H1 (cell line): ENCODE measurements around the gene SLC25A12. TPM values are rescaled to one million over a fixed set of nuclear protein-coding genes. Genes with fewer than 3 reads are reported as not detected.

Experiments used
- CEBPB ChIP-seq: IDR thresholded peaks from 2 replicates; pipeline ENCODE4 v1.6.1; 2012; ENCODE audit warnings: low read depth, low read length
- FOSL1 ChIP-seq: IDR thresholded peaks from 2 replicates; pipeline ENCODE4 v1.6.1; 2011; ENCODE audit warnings: mild to moderate bottlenecking, low read depth, low read length, moderate library complexity; ENCODE audit not compliant: insufficient read depth
- MAFK ChIP-seq: IDR thresholded peaks from 2 replicates; pipeline ENCODE4 v1.6.1; 2012; ENCODE audit warnings: low read depth, mild to moderate bottlenecking, improper control_type of control experiment, low read length
- SP1 ChIP-seq: IDR thresholded peaks from 2 replicates; pipeline ENCODE4 v1.6.1; 2011; ENCODE audit warnings: low read depth, low read length
- TAF1 ChIP-seq: IDR thresholded peaks from 2 replicates; pipeline ENCODE4 v1.6.1; 2011; ENCODE audit warnings: mild to moderate bottlenecking, low read depth, low read length
- TCF12 ChIP-seq: IDR thresholded peaks from 2 replicates; pipeline ENCODE4 v1.6.1; 2011; ENCODE audit warnings: low read depth, mild to moderate bottlenecking, low read length
- polyA plus RNA-seq, 7 experiments: library from polyadenylated mRNA; depleted of rRNA in 3 of 7; stranded (reverse) in 5 of 7; unstranded in 2 of 7; fragments of >200 nt in 5 of 7; fragments of 200-250 nt in 2 of 7; gene quantifications; 1 replicate in 5 of 7; 2 replicates in 1 of 7; 4 replicates in 1 of 7; pipeline versions ENCODE4 v1.2.1 to v1.2.3, GENCODE V29; 2011 to 2013; ENCODE audit warnings: missing spikeins in 2 of 7, mixed read lengths in 2 of 7
- total RNA-seq: library from RNA; stranded (reverse); fragmentation: NEBNext Ultra II Directional; extraction: Animal tissue kit (Norgen Biotek cat#: 25700); gene quantifications from 2 replicates; pipeline ENCODE4 v1.2.1, GENCODE V29; 2021
- TF ChIP-seq, protein P1 (sequence below): fragments of 300-600 bp; sonication (generic); IDR thresholded peaks from 2 replicates; pipeline ENCODE4 v1.7.1; 2012; ENCODE audit warnings: low read length, moderate library complexity, mild to moderate bottlenecking, inconsistent platforms; ENCODE audit not compliant: insufficient replicate concordance
- TF ChIP-seq, protein P2 (sequence below): IDR thresholded peaks from 2 replicates; pipeline ENCODE4 v1.6.1; 2011; ENCODE audit warnings: low read length, improper control_type of control experiment
- TF ChIP-seq, protein P3 (sequence below): IDR thresholded peaks from 2 replicates; pipeline ENCODE4 v1.6.1; 2011; ENCODE audit warnings: low read depth, mild to moderate bottlenecking, low read length; ENCODE audit not compliant: insufficient read depth

Gene SLC25A12
- total and polyA plus RNA-seq, 2 of the 8 experiments (the other 6 are each of a cell fraction or from before 2014, with no cell fraction given): 7.7 to 10.2 TPM

DNA sequence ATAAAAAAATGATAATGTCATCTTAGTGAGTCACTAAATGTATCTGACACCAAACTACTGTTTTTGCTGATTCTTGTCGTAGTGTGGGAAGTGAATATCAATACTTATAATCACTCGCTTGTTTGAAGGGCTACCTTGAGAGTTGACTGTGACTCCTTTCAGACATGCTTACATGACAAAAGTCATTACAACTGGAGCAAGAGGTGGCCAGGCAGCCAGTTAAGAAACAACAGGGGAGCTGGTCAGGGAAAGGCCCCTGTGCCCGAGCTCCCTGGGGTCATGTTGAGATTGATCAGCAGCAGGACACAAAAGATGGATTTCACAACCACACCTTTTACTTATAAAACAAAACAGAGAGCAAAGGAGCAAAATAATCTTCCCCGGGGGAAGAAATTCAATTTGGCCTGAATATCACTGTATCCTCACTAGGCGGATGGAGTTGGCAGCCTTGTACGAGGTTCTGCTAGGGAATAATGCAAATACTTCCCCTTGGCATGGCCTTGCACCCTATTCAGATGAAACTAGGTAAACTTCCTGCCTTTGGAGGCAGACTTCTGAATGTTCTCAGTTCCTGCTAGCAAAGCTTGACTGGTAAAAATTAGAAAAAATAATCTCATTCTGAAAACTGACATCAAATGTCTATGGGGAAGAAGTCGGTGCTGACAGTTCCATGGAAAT is 105.6 kb downstream of the SLC25A12 start (continued):
- TF ChIP-seq, protein P1, sequence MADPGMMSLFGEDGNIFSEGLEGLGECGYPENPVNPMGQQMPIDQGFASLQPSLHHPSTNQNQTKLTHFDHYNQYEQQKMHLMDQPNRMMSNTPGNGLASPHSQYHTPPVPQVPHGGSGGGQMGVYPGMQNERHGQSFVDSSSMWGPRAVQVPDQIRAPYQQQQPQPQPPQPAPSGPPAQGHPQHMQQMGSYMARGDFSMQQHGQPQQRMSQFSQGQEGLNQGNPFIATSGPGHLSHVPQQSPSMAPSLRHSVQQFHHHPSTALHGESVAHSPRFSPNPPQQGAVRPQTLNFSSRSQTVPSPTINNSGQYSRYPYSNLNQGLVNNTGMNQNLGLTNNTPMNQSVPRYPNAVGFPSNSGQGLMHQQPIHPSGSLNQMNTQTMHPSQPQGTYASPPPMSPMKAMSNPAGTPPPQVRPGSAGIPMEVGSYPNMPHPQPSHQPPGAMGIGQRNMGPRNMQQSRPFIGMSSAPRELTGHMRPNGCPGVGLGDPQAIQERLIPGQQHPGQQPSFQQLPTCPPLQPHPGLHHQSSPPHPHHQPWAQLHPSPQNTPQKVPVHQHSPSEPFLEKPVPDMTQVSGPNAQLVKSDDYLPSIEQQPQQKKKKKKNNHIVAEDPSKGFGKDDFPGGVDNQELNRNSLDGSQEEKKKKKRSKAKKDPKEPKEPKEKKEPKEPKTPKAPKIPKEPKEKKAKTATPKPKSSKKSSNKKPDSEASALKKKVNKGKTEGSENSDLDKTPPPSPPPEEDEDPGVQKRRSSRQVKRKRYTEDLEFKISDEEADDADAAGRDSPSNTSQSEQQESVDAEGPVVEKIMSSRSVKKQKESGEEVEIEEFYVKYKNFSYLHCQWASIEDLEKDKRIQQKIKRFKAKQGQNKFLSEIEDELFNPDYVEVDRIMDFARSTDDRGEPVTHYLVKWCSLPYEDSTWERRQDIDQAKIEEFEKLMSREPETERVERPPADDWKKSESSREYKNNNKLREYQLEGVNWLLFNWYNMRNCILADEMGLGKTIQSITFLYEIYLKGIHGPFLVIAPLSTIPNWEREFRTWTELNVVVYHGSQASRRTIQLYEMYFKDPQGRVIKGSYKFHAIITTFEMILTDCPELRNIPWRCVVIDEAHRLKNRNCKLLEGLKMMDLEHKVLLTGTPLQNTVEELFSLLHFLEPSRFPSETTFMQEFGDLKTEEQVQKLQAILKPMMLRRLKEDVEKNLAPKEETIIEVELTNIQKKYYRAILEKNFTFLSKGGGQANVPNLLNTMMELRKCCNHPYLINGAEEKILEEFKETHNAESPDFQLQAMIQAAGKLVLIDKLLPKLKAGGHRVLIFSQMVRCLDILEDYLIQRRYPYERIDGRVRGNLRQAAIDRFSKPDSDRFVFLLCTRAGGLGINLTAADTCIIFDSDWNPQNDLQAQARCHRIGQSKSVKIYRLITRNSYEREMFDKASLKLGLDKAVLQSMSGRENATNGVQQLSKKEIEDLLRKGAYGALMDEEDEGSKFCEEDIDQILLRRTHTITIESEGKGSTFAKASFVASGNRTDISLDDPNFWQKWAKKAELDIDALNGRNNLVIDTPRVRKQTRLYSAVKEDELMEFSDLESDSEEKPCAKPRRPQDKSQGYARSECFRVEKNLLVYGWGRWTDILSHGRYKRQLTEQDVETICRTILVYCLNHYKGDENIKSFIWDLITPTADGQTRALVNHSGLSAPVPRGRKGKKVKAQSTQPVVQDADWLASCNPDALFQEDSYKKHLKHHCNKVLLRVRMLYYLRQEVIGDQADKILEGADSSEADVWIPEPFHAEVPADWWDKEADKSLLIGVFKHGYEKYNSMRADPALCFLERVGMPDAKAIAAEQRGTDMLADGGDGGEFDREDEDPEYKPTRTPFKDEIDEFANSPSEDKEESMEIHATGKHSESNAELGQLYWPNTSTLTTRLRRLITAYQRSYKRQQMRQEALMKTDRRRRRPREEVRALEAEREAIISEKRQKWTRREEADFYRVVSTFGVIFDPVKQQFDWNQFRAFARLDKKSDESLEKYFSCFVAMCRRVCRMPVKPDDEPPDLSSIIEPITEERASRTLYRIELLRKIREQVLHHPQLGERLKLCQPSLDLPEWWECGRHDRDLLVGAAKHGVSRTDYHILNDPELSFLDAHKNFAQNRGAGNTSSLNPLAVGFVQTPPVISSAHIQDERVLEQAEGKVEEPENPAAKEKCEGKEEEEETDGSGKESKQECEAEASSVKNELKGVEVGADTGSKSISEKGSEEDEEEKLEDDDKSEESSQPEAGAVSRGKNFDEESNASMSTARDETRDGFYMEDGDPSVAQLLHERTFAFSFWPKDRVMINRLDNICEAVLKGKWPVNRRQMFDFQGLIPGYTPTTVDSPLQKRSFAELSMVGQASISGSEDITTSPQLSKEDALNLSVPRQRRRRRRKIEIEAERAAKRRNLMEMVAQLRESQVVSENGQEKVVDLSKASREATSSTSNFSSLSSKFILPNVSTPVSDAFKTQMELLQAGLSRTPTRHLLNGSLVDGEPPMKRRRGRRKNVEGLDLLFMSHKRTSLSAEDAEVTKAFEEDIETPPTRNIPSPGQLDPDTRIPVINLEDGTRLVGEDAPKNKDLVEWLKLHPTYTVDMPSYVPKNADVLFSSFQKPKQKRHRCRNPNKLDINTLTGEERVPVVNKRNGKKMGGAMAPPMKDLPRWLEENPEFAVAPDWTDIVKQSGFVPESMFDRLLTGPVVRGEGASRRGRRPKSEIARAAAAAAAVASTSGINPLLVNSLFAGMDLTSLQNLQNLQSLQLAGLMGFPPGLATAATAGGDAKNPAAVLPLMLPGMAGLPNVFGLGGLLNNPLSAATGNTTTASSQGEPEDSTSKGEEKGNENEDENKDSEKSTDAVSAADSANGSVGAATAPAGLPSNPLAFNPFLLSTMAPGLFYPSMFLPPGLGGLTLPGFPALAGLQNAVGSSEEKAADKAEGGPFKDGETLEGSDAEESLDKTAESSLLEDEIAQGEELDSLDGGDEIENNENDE: peak; percentile 41
- TF ChIP-seq FOSL1: no peak
- TF ChIP-seq TAF1: no peak
- TF ChIP-seq CEBPB: peak; percentile 50; the same call in 1 of the 2 replicates
- no peak for TF ChIP-seq TCF12
- TF ChIP-seq, protein P2, sequence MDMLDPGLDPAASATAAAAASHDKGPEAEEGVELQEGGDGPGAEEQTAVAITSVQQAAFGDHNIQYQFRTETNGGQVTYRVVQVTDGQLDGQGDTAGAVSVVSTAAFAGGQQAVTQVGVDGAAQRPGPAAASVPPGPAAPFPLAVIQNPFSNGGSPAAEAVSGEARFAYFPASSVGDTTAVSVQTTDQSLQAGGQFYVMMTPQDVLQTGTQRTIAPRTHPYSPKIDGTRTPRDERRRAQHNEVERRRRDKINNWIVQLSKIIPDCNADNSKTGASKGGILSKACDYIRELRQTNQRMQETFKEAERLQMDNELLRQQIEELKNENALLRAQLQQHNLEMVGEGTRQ: no peak
- TF ChIP-seq SP1: no peak
- TF ChIP-seq MAFK: no peak
- TF ChIP-seq, protein P3, sequence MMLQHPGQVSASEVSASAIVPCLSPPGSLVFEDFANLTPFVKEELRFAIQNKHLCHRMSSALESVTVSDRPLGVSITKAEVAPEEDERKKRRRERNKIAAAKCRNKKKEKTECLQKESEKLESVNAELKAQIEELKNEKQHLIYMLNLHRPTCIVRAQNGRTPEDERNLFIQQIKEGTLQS: no peak
